ENCODE results near the gene WDR86. TPM values are rescaled to one million over a fixed set of nuclear protein-coding genes. Genes with fewer than 3 reads are reported as not detected.

Gene WDR86
- total RNA-seq, 1 experiment from 2014 or later: 8.1 TPM

DNA sequence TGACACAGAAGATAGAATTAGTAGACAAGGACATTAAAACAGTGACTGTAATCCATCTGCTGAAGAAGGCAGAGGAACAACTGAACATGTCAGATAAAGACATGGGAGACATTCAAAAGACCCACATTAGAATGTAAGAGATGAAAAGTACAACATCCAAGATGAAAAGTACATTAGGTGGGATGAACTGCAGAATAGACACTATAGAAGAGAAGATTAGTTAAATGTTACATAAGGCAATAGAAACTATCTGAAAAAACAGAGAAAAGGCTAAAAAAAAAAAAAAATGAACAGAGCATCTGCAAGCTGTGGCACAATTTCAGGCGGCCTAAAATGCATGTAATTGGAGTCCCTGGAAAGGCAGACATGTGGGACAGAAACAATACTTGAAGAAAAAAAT is 46.7 kb downstream of the WDR86 start:
- no peak overlapping the region for H3K56ac ChIP-seq (ENCODE audit: insufficient read length, low read depth, low read length)

More for the DNA sequence above, 46.7 kb downstream of the WDR86 start:
- no peak overlapping the region for H2AFZ ChIP-seq (ENCODE audit: low read length)
- no peaks in the 10 kb centered on the region for H3K27me3 Mint-ChIP-seq (ENCODE audit: low read depth)
- no peak overlapping the region for H2BK20ac ChIP-seq (ENCODE audit: low read depth, low read length, poor library complexity, severe bottlenecking)
- no peaks in the 10 kb centered on the region for H3K23me2 ChIP-seq (ENCODE audit: insufficient read length, low read depth, low read length, poor library complexity, severe bottlenecking)
- no peak overlapping the region for H3K4me3 Mint-ChIP-seq
- DNase-seq: no peak
- no peaks in the 10 kb centered on the region for H3K79me1 ChIP-seq (ENCODE audit: insufficient read depth, low read depth, low read length, poor library complexity, severe bottlenecking)
- no peak overlapping the region for H3K27ac ChIP-seq (ENCODE audit: insufficient read length, low read depth, low read length)
- no peak overlapping the region for H2BK120ac ChIP-seq (ENCODE audit: low read depth, low read length, poor library complexity, severe bottlenecking)
- no peak overlapping the region for H4K5ac ChIP-seq (ENCODE audit: insufficient read length, low read depth, low read length)
- no peak overlapping the region for H2BK5ac ChIP-seq (ENCODE audit: insufficient read length, low read length)
- no peak overlapping the region for H3K27ac Mint-ChIP-seq
- no peak overlapping the region for H3K18ac ChIP-seq (ENCODE audit: insufficient read length, low read depth, low read length)
- H3K23ac ChIP-seq (ENCODE audit: insufficient read length, low read depth, low read length): no peak overlapping the region
- H3K14ac ChIP-seq (ENCODE audit: insufficient read depth, low read length): no peak overlapping the region
- H3K4ac ChIP-seq (ENCODE audit: low read depth, low read length): no peak overlapping the region
- H3K9me3 Mint-ChIP-seq: no peaks in the 10 kb centered on the region; a peak in 1 of 5 replicates
- no peak overlapping the region for H3K9ac ChIP-seq (ENCODE audit: extremely low read depth, insufficient read length, low read length)
- H2AK5ac ChIP-seq (ENCODE audit: insufficient read length, low read length): no peak overlapping the region
- WGBS (ENCODE audit: extremely low coverage, insufficient read length, low lambda C conversion rate): no CpG with 5 or more reads among the region's 1 CpG
- H4K8ac ChIP-seq (replicated peaks; ENCODE audit: insufficient read length, low read depth, low read length): no peak overlapping the region
- H3K9me3 ChIP-seq (ENCODE audit: control insufficient read depth, low read depth, low read length): no peaks in the 10 kb centered on the region
- no peaks in the 10 kb centered on the region for H3K4me1 ChIP-seq (ENCODE audit: insufficient read depth, low read length)
- peaks cover under 1 to 1% of the 10 kb centered on the region in 2 experiments for H3K4me1 Mint-ChIP-seq
- H3K27me3 ChIP-seq (ENCODE audit: insufficient read depth, low read length): no peaks in the 10 kb centered on the region
- H3K36me3 Mint-ChIP-seq (ENCODE audit: insufficient read depth in 1 of 3, low read depth in 3 of 3): peaks cover 12 to 45% (median 42%) of the 10 kb centered on the region in 3 experiments; a peak in 6 of 7 replicates
- TF ChIP-seq, protein P1, sequence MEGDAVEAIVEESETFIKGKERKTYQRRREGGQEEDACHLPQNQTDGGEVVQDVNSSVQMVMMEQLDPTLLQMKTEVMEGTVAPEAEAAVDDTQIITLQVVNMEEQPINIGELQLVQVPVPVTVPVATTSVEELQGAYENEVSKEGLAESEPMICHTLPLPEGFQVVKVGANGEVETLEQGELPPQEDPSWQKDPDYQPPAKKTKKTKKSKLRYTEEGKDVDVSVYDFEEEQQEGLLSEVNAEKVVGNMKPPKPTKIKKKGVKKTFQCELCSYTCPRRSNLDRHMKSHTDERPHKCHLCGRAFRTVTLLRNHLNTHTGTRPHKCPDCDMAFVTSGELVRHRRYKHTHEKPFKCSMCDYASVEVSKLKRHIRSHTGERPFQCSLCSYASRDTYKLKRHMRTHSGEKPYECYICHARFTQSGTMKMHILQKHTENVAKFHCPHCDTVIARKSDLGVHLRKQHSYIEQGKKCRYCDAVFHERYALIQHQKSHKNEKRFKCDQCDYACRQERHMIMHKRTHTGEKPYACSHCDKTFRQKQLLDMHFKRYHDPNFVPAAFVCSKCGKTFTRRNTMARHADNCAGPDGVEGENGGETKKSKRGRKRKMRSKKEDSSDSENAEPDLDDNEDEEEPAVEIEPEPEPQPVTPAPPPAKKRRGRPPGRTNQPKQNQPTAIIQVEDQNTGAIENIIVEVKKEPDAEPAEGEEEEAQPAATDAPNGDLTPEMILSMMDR (conservative IDR thresholded peaks at IDR 0.05): no peak
- H4K20me1 ChIP-seq (ENCODE audit: control insufficient read depth, insufficient read depth, insufficient read length): no peaks in the 10 kb centered on the region
- no peaks in the 10 kb centered on the region for H3K79me2 ChIP-seq (ENCODE audit: insufficient read depth, low read length)
- no peak overlapping the region for H4K91ac ChIP-seq (ENCODE audit: insufficient read length, low read depth, low read length)
- H2BK12ac ChIP-seq (ENCODE audit: insufficient read length, low read depth, low read length): no peak overlapping the region
- H3T11ph ChIP-seq (ENCODE audit: low read length): no peak overlapping the region
- no peak overlapping the region for H3K4me2 ChIP-seq (ENCODE audit: insufficient read depth, insufficient read length, low read length)
- H2BK15ac ChIP-seq (ENCODE audit: low read depth, low read length): no peak overlapping the region
